GM19240 (cell line): ENCODE results near the gene COL5A1.

ENCODE experiments used
- DNase-seq: peaks from one replicate; pipeline ENCODE4 v3.0.0; 2011; ENCODE audit warnings: low spot score; ENCODE audit not compliant: insufficient read length

COL5A1 gene

GRCh38 chr9:134888603-134889190, 247.1 kb downstream of the COL5A1 start:
- no peak for DNase-seq

- DNase-seq: no peak
Measured at GRCh38 chr9:134889386-134890154, 248.0 kb downstream of the COL5A1 start.

GRCh38 chr9:134890155-134890495, 248.5 kb downstream of the COL5A1 start:
- no peak for DNase-seq

GRCh38 chr9:134891053-134891452, 249.4 kb downstream of the COL5A1 start:
- no peak for DNase-seq

- no peak for DNase-seq
Measured at GRCh38 chr9:134891713-134892112, 250.1 kb downstream of the COL5A1 start.

- no peak for DNase-seq
Measured at GRCh38 chr9:134892221-134892620, 250.6 kb downstream of the COL5A1 start.

- no peak for DNase-seq
Measured at GRCh38 chr9:134892820-134893420, 251.3 kb downstream of the COL5A1 start.
